ENCODE results near the gene PHF20.
"Not testable (repeated sequence)": the region's sequence is repeated elsewhere in the genome, so short reads cannot be mapped to it uniquely, and the experiment has no call there.

PHF20 gene

GRCh38 chr20:35739294-35740163 is 32.3 kb upstream of the PHF20 start:
- no peak for DNase-seq (ENCODE audit: low read depth in 2 of 2)

- DNase-seq (ENCODE audit: low read depth in 2 of 2): peak; percentile 100
Measured at GRCh38 chr20:35741892-35742740, 29.7 kb upstream of the PHF20 start, which contains the start of gene RBM39. Gene RBM39 (minus strand): TSS chr20:35742260. CDS start chr20:35740874, 1,386 bp downstream.

- DNase-seq (ENCODE audit: low read depth in 2 of 2): no peak
Measured at GRCh38 chr20:35742741-35743523, 28.9 kb upstream of the PHF20 start.

- no peak for DNase-seq (ENCODE audit: low read depth in 2 of 2)
Measured at GRCh38 chr20:35743693-35744491, 27.9 kb upstream of the PHF20 start.

GRCh38 chr20:35744492-35744841 is 27.3 kb upstream of the PHF20 start:
- DNase-seq (ENCODE audit: low read depth in 2 of 2): not testable (repeated sequence)

GRCh38 chr20:35750611-35751010 is 21.2 kb upstream of the PHF20 start:
- DNase-seq (ENCODE audit: low read depth in 2 of 2): no peak

GRCh38 chr20:35756404-35756803 is 15.4 kb upstream of the PHF20 start:
- DNase-seq (ENCODE audit: low read depth in 2 of 2): no peak

- no peak for DNase-seq (ENCODE audit: low read depth in 2 of 2)
Measured at GRCh38 chr20:35757098-35757705, 14.6 kb upstream of the PHF20 start.

- DNase-seq (ENCODE audit: low read depth in 2 of 2): not testable (repeated sequence)
Measured at GRCh38 chr20:35761548-35761947, 10.3 kb upstream of the PHF20 start.

- no peak for DNase-seq (ENCODE audit: low read depth in 2 of 2)
Measured at GRCh38 chr20:35762461-35762860, 9.4 kb upstream of the PHF20 start.

GRCh38 chr20:35764936-35765335 is 6.9 kb upstream of the PHF20 start:
- not testable (repeated sequence) for DNase-seq (ENCODE audit: low read depth in 2 of 2)

GRCh38 chr20:35766843-35767242 is 5.0 kb upstream of the PHF20 start:
- no peak for DNase-seq (ENCODE audit: low read depth in 2 of 2)

- no peak for DNase-seq (ENCODE audit: low read depth in 2 of 2)
Measured at GRCh38 chr20:35767683-35768481, 3.9 kb upstream of the PHF20 start.

- DNase-seq (ENCODE audit: low read depth in 2 of 2): peak; percentile 90
Measured at GRCh38 chr20:35768731-35769664, 2.8 kb upstream of the PHF20 start.

- no peak for DNase-seq (ENCODE audit: low read depth in 2 of 2)
Measured at GRCh38 chr20:35771367-35771688, 487 bp upstream of the PHF20 start.

- no peak for DNase-seq (ENCODE audit: low read depth in 2 of 2)
Measured at GRCh38 chr20:35772563-35773058, 796 bp downstream of the PHF20 start.

- DNase-seq (ENCODE audit: low read depth in 2 of 2): no peak
Measured at GRCh38 chr20:35773154-35773751, 1.4 kb downstream of the PHF20 start.

- no peak for DNase-seq (ENCODE audit: low read depth in 2 of 2)
Measured at GRCh38 chr20:35774391-35774790, 2.6 kb downstream of the PHF20 start.

Measured in fibroblast of skin of left quadriceps (primary cell).